ENCODE data around the gene ZNF512B. TPM values are rescaled to one million over a fixed set of nuclear protein-coding genes. Genes with fewer than 3 reads are reported as not detected.

Gene ZNF512B
- total RNA-seq, 1 experiment from 2014 or later = 10.3 TPM

GRCh38 chr20:63979229-63979556 is 9.5 kb upstream of the ZNF512B start:
- RAD21 ChIA-PET (ENCODE audit: low non-redundant PET in 1 of 2, low total read pairs in 2 of 2, uncharacterized antibody in 2 of 2, unreplicated experiment in 2 of 2) = no interaction called here
- peaks cover 31% of the 10 kb centered on the region for H3K79me2 ChIP-seq (ENCODE audit: insufficient read depth, low read length)
- POLR2A ChIA-PET = no interaction called here
- ATAC-seq (peak; percentile 4), DNase-seq (ENCODE audit: low read depth, low spot score) (no peak)
- H4K20me1 ChIP-seq (ENCODE audit: insufficient read depth) = no peaks in the 10 kb centered on the region
- H3K4me3 ChIP-seq (replicated peaks in 1 of 2; ENCODE audit: low read depth in 1 of 2, low read length in 2 of 2) = peak overlapping the region; percentile 76 to 94
- no peak overlapping the region for H2AFZ ChIP-seq (ENCODE audit: low read depth, low read length, poor library complexity, severe bottlenecking)
- H3K4me2 ChIP-seq (ENCODE audit: low read length) = peak overlapping the region; percentile 96
- peaks cover 3 to 8% of the 10 kb centered on the region in 2 experiments; a peak in 3 of 4 replicates for H3K36me3 ChIP-seq (ENCODE audit: control insufficient read depth in 1 of 2, insufficient read depth in 2 of 2, low read length in 2 of 2)
- H3K27ac ChIP-seq (ENCODE audit: low read depth, low read length) = peak overlapping the region; percentile 69
- H3K27me3 ChIP-seq (ENCODE audit: insufficient read depth, low read length) = no peaks in the 10 kb centered on the region
- intact Hi-C loops (cut with micrococcal nuclease) = loop anchor here (10.0 kb wide), 2 partner anchors 114 to 194 kb away; partner anchors contain the start of genes ABHD16B and TPD52L2
- BruUV-seq (replicated peaks) = no TSS peak
- no peak for TF ChIP-seq REST (IDR thresholded peaks at IDR 0.05; ENCODE audit: low read depth)
- TF ChIP-seq SP1 (IDR thresholded peaks at IDR 0.05; ENCODE audit: low read depth) = no peak
- TF ChIP-seq CBX3 (IDR thresholded peaks at IDR 0.05; ENCODE audit: low read depth) = no peak
- TF ChIP-seq JUND (IDR thresholded peaks at IDR 0.05) = no peak
- no peak for TF ChIP-seq YY1 (IDR thresholded peaks at IDR 0.05; ENCODE audit: extremely low read depth, insufficient replicate concordance, low read depth, low read length)
- TF ChIP-seq ELF1 (IDR thresholded peaks at IDR 0.05; ENCODE audit: borderline replicate concordance, low read depth) = no peak
- TF ChIP-seq ATF3 (IDR thresholded peaks at IDR 0.05) = no peak
- TF ChIP-seq TCF7L2 (IDR thresholded peaks at IDR 0.05; ENCODE audit: borderline replicate concordance, extremely low read depth, insufficient read depth, insufficient read length) = no peak
- no peak for TF ChIP-seq EGR1 (IDR thresholded peaks at IDR 0.05; ENCODE audit: low read depth)
- no peak for TF ChIP-seq POLR2A (IDR thresholded peaks at IDR 0.05; ENCODE audit: borderline replicate concordance, extremely low read depth, insufficient read depth, insufficient read length)
- TF ChIP-seq SIN3A (IDR thresholded peaks at IDR 0.05; ENCODE audit: low read depth) = no peak
- no peak for TF ChIP-seq FOSL1 (IDR thresholded peaks at IDR 0.05; ENCODE audit: low read depth)
- no peak for TF ChIP-seq ZFX (IDR thresholded peaks at IDR 0.05)
- no peak for TF ChIP-seq SRF (IDR thresholded peaks at IDR 0.05; ENCODE audit: low read depth)
- TF ChIP-seq CEBPB (IDR thresholded peaks at IDR 0.05; ENCODE audit: low read depth) = no peak
- TF ChIP-seq MAX (IDR thresholded peaks at IDR 0.05) = no peak
- no peak for TF ChIP-seq ZBTB33 (IDR thresholded peaks at IDR 0.05; ENCODE audit: extremely low read depth, insufficient replicate concordance, low read length)
- no peak for TF ChIP-seq RAD21 (IDR thresholded peaks at IDR 0.05; ENCODE audit: low read depth)
- no peak for TF ChIP-seq CTCF (IDR thresholded peaks at IDR 0.05 in 2 of 3, conservative IDR thresholded peaks at IDR 0.05 in 1 of 3; ENCODE audit: borderline replicate concordance in 1 of 3, insufficient read depth in 1 of 3, low read depth in 2 of 3, low read length in 2 of 3)
- no peaks in the 10 kb centered on the region for H3K9me2 ChIP-seq (ENCODE audit: insufficient read depth)
- H3K9me3 ChIP-seq (ENCODE audit: control insufficient read depth in 1 of 2, insufficient read depth in 1 of 2, low read depth in 1 of 2, low read length in 2 of 2) = no peaks in the 10 kb centered on the region
- H3K9ac ChIP-seq (ENCODE audit: low read length) = peak overlapping the region; percentile 76
- H3K4me1 ChIP-seq (ENCODE audit: control insufficient read depth in 1 of 2, insufficient read depth in 2 of 2, low read length in 2 of 2) = peaks cover 22 to 50% of the 10 kb centered on the region in 2 experiments
- CTCF ChIA-PET = interaction anchor here (1.9 to 2.2 kb wide), 2 partner anchors 441 to 443 kb away, joined by 6 to 17 read pairs; partner anchors contain the start of gene PTK6

Measured in HCT116 (cell line).